NB4 (cell line): ENCODE results near the gene MYO1D.

ENCODE experiments used
- DNase-seq: peaks from one replicate; pipeline ENCODE4 v3.0.0; 2010; ENCODE audit warnings: low read depth
- H3K4me3 ChIP-seq: one replicate; pipeline ENCODE4 v1.5.1; 2011; ENCODE audit warnings: mild to moderate bottlenecking, low read depth, low read length, moderate library complexity
- MYC ChIP-seq: IDR thresholded peaks from 2 replicates; pipeline ENCODE4 v1.6.1; 2011; ENCODE audit warnings: low read depth, low read length
- POLR2A ChIP-seq: IDR thresholded peaks from 2 replicates; pipeline ENCODE4 v1.6.1; 2011; ENCODE audit warnings: mild to moderate bottlenecking; ENCODE audit not compliant: insufficient read length; ENCODE audit errors: extremely low read depth
- TF ChIP-seq, protein P1 (sequence below): IDR thresholded peaks from one replicate; pipeline ENCODE4 v1.5.1; 2012; ENCODE audit warnings: low read depth, low read length
- TF ChIP-seq, protein P2 (sequence below): IDR thresholded peaks from 2 replicates; pipeline ENCODE4 v1.6.1; 2011; ENCODE audit warnings: low read depth, low read length

MYO1D gene

DNA sequence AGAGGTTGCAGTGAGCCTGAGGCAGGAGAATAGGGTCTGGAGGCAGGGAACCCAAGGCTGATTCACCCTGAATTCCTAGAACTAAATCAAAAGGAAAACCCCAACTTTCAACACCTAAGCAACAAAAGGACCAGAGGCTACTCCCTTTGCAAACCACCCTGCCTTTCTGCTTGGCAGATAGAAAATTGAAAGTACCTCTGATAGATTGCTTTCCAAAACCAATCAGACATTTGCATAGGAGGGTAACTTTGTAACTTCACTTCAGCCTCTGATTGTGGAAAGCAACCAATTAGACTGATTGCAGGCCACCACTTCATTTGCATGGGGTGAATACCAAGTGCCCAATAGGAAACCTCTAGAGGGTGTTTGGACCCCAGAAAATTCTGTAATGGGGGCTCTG is 40.2 kb upstream of the MYO1D start:
- TF ChIP-seq, protein P1, sequence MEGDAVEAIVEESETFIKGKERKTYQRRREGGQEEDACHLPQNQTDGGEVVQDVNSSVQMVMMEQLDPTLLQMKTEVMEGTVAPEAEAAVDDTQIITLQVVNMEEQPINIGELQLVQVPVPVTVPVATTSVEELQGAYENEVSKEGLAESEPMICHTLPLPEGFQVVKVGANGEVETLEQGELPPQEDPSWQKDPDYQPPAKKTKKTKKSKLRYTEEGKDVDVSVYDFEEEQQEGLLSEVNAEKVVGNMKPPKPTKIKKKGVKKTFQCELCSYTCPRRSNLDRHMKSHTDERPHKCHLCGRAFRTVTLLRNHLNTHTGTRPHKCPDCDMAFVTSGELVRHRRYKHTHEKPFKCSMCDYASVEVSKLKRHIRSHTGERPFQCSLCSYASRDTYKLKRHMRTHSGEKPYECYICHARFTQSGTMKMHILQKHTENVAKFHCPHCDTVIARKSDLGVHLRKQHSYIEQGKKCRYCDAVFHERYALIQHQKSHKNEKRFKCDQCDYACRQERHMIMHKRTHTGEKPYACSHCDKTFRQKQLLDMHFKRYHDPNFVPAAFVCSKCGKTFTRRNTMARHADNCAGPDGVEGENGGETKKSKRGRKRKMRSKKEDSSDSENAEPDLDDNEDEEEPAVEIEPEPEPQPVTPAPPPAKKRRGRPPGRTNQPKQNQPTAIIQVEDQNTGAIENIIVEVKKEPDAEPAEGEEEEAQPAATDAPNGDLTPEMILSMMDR = no peak
- TF ChIP-seq, protein P2, sequence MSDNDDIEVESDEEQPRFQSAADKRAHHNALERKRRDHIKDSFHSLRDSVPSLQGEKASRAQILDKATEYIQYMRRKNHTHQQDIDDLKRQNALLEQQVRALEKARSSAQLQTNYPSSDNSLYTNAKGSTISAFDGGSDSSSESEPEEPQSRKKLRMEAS = no peak
- TF ChIP-seq POLR2A = no peak
- TF ChIP-seq MYC = no peak
- H3K4me3 ChIP-seq = no peak overlapping the region
- no peak for DNase-seq

DNA sequence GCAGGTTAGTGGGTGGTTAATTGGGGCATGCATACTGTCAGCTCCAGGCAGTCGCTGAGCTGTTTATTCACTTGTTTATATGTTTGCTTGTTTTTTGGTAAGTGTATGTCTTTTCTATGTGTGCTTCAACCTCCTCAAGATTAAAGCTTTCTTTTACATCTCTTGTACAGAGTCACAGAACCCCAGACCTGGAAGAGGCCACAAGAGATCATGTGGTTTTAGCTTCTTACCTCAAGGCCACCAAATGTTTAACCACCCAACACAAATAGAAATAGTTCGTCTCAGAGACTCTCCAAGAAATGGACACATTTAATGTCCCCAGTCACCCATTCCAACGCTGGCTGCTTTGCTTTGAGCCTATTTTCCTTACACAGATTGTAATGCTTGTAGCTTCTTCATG is 39.2 kb upstream of the MYO1D start:
- no peak overlapping the region for H3K4me3 ChIP-seq
- DNase-seq = no peak
- TF ChIP-seq MYC (no peak), POLR2A (no peak)
- TF ChIP-seq, protein P2 = no peak
- TF ChIP-seq, protein P1 = no peak

DNA sequence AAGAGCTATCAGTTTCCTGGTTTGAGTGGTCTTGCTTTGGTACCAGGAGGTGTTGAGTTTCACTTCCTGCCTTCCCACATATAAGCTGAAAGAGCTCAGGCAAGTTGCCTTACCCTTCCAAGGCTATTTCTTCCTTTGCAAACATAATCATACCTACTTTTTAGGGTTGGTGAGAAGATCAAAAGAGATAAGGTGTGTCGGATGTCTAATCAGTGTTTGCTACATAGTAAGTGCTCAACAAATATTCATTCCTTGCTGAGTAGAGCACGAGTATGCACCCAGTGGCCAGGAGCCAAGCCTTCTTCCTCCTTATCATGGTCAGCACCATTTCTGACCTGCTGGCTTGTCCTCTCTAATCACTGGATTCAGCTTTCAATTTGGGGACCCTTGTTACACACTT is 38.3 kb upstream of the MYO1D start:
- H3K4me3 ChIP-seq = no peak overlapping the region
- no peak for DNase-seq
- TF ChIP-seq, protein P2 = no peak
- TF ChIP-seq MYC (no peak), POLR2A (no peak)
- TF ChIP-seq, protein P1 = no peak

DNA sequence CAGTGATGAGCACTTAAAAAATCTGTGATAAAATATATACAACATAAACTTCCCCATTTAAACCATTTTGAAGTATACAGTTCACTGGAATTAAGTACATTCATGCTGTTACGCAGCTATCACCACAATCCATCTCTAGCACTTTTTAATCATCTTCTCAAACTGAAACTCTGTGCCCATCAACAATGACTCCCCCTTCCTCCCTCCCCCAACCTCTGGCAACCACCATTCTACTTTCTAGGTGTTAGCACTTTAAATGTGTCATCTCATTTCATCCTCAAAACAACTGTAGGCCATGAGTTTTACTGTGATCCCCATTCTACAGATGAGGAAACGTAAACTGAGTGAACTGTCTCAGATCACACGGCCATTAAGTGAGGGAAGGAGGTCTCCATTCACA is 37.3 kb upstream of the MYO1D start:
- TF ChIP-seq, protein P1 = no peak
- TF ChIP-seq POLR2A = no peak
- H3K4me3 ChIP-seq = no peak overlapping the region
- DNase-seq = no peak

DNA sequence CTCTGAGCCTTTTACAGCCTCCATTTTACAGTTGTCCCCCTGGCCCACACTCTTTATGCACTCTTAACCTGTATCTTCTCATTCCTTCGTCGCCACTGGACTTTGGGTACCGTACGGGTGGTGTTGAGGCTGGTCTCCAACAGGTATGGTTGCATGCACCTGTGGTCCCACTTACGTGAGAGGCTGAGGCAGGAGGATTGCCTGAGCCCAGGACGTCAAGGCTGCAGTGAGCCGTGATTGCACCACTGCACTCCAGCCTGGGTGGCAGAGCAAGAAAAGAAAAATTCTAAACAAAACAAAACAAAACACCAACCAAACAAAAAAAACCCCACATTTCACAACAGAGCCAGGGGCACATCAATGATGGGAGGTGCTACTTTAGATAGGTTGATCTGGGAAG is 36.7 kb upstream of the MYO1D start:
- TF ChIP-seq, protein P1 = no peak
- TF ChIP-seq MYC (no peak), POLR2A (no peak)
- TF ChIP-seq, protein P2 = no peak
- DNase-seq = no peak
- no peak overlapping the region for H3K4me3 ChIP-seq

DNA sequence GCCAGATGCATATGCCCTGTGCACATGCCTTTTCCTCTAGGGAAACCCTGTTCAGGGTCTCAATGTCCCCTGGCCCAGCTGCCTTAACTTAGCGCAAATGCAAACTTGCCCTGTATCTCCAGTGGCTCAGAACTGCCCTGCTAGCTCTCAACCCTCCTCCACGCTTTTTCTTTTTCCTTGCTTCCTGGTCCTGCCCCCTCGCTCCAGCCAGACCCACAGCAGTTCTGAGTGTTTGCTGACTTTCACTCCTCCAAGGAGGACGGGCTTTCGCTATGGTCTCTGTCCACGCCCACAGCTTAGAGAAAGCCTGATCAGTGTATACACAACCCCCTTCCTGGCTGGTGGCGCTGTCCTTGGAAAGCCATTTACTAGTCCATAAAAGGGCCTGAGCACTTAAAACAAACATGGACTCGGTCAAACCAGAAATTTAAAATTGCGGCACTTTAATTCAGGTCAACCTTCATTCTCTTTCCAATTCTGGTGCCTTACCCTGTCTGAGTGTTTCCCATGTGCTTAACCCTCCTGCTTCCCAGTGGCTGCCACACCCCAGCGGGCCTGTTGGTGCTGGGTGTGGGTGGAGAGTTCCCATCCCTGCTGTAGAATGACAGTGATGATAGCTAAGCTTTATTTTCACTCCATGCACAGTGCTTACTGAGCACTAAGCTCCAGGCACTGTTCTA is 35.4 kb upstream of the MYO1D start:
- no peak overlapping the region for H3K4me3 ChIP-seq
- no peak for DNase-seq
- TF ChIP-seq, protein P1 = no peak
- TF ChIP-seq MYC (no peak), POLR2A (no peak)
- TF ChIP-seq, protein P2 = no peak
